H9 (cell line): ENCODE results near the gene MLST8. TPM values are rescaled to one million over a fixed set of nuclear protein-coding genes. Genes with fewer than 3 reads are reported as not detected.

Source experiments
- DNase-seq: peaks from one replicate; pipeline ENCODE4 v3.0.0-alpha.2; 2017
- H2AFZ ChIP-seq: one replicate; pipeline ENCODE4 v1.6.1; 2013; ENCODE audit warnings: mild to moderate bottlenecking, low read length, control low read depth, moderate library complexity
- H2AK5ac ChIP-seq: 2 replicates; pipeline ENCODE4 v1.6.1; 2013; ENCODE audit warnings: low read length, control low read depth, mixed read lengths; ENCODE audit not compliant: insufficient read length
- H2BK120ac ChIP-seq: one replicate; pipeline ENCODE4 v1.6.1; 2013; ENCODE audit warnings: low read depth, mild to moderate bottlenecking, low read length, control low read depth, inconsistent platforms; ENCODE audit not compliant: poor library complexity, severe bottlenecking
- H2BK12ac ChIP-seq: 2 replicates; pipeline ENCODE4 v1.6.1; 2013; ENCODE audit warnings: low read length, control low read depth, mixed read lengths, low read depth; ENCODE audit not compliant: insufficient read length
- H2BK15ac ChIP-seq: 2 replicates; pipeline ENCODE4 v1.6.1; 2013; ENCODE audit warnings: low read depth, low read length, control low read depth
- H2BK20ac ChIP-seq: one replicate; pipeline ENCODE4 v1.6.1; 2013; ENCODE audit warnings: low read depth, mild to moderate bottlenecking, low read length, control low read depth, inconsistent platforms; ENCODE audit not compliant: poor library complexity, severe bottlenecking
- H2BK5ac ChIP-seq: 2 replicates; pipeline ENCODE4 v1.6.1; 2013; ENCODE audit warnings: low read length, control low read depth, mixed read lengths; ENCODE audit not compliant: insufficient read length
- H3K14ac ChIP-seq: 2 replicates; pipeline ENCODE4 v1.6.1; 2013; ENCODE audit warnings: low read length, control low read depth; ENCODE audit not compliant: insufficient read depth
- H3K18ac ChIP-seq: 2 replicates; pipeline ENCODE4 v1.6.1; 2013; ENCODE audit warnings: low read depth, mild to moderate bottlenecking, mixed read lengths, low read length, control low read depth; ENCODE audit not compliant: insufficient read length
- H3K23ac ChIP-seq: 2 replicates; pipeline ENCODE4 v1.6.1; 2013; ENCODE audit warnings: low read length, control low read depth, mixed read lengths, low read depth; ENCODE audit not compliant: insufficient read length
- H3K23me2 ChIP-seq: 2 replicates; pipeline ENCODE4 v1.6.1; 2013; ENCODE audit warnings: low read depth, mild to moderate bottlenecking, mixed read lengths, low read length, control low read depth; ENCODE audit not compliant: insufficient read length, poor library complexity, severe bottlenecking
- H3K27ac ChIP-seq: 2 replicates; pipeline ENCODE4 v1.5.1; 2013; ENCODE audit warnings: low read length, control low read depth, mixed read lengths, low read depth; ENCODE audit not compliant: insufficient read length
- H3K27me3 ChIP-seq: 2 replicates; pipeline ENCODE4 v1.6.1; 2013; ENCODE audit warnings: low read length, control low read depth, inconsistent platforms; ENCODE audit not compliant: insufficient read depth
- H3K4ac ChIP-seq: 2 replicates; pipeline ENCODE4 v1.6.1; 2013; ENCODE audit warnings: low read depth, mild to moderate bottlenecking, control low read depth, inconsistent platforms, low read length, moderate library complexity
- H3K4me1 ChIP-seq: 2 replicates; pipeline ENCODE4 v1.6.1; 2013; ENCODE audit warnings: low read length, control low read depth, inconsistent platforms; ENCODE audit not compliant: insufficient read depth
- H3K4me2 ChIP-seq: 2 replicates; pipeline ENCODE4 v1.6.1; 2013; ENCODE audit warnings: low read length, control low read depth, mixed read lengths; ENCODE audit not compliant: insufficient read length, insufficient read depth
- H3K56ac ChIP-seq: 2 replicates; pipeline ENCODE4 v1.6.1; 2013; ENCODE audit warnings: low read depth, mild to moderate bottlenecking, mixed read lengths, low read length, control low read depth; ENCODE audit not compliant: insufficient read length
- H3K79me1 ChIP-seq: 2 replicates; pipeline ENCODE4 v1.6.1; 2013; ENCODE audit warnings: low read depth, mild to moderate bottlenecking, moderate library complexity, low read length, control low read depth, inconsistent platforms; ENCODE audit not compliant: insufficient read depth, poor library complexity, severe bottlenecking
- H3K79me2 ChIP-seq: 2 replicates; pipeline ENCODE4 v1.6.1; 2013; ENCODE audit warnings: low read length, control low read depth, inconsistent platforms; ENCODE audit not compliant: insufficient read depth
- H3K9ac ChIP-seq: 2 replicates; pipeline ENCODE4 v1.6.1; 2013; ENCODE audit warnings: low read length, control low read depth, mixed read lengths; ENCODE audit not compliant: insufficient read length; ENCODE audit errors: extremely low read depth
- H3K9me3 ChIP-seq: one replicate; pipeline ENCODE4 v1.6.1; 2013; ENCODE audit warnings: low read depth, low read length, inconsistent platforms; ENCODE audit not compliant: control insufficient read depth
- H3T11ph ChIP-seq: one replicate; pipeline ENCODE4 v1.6.1; 2013; ENCODE audit warnings: mild to moderate bottlenecking, low read length, control low read depth, inconsistent platforms
- H4K20me1 ChIP-seq: one replicate; pipeline ENCODE4 v1.6.1; 2013; ENCODE audit not compliant: control insufficient read depth, insufficient read length, insufficient read depth
- H4K5ac ChIP-seq: 2 replicates; pipeline ENCODE4 v1.6.1; 2013; ENCODE audit warnings: low read depth, mild to moderate bottlenecking, mixed read lengths, low read length, control low read depth; ENCODE audit not compliant: insufficient read length
- H4K8ac ChIP-seq: replicated peaks from 2 replicates; pipeline ENCODE4 v1.6.1; 2013; ENCODE audit warnings: low read length, control low read depth, mixed read lengths, low read depth; ENCODE audit not compliant: insufficient read length
- H4K91ac ChIP-seq: 2 replicates; pipeline ENCODE4 v1.6.1; 2013; ENCODE audit warnings: low read depth, mild to moderate bottlenecking, moderate library complexity, mixed read lengths, low read length, control low read depth; ENCODE audit not compliant: insufficient read length
- H3K27ac Mint-ChIP-seq, 3 experiments: 2 replicates in 2 of 3; 3 replicates in 1 of 3; pipeline ENCODE4 v1.8.0; 2020 to 2021; ENCODE audit warnings: mixed read lengths in 3 of 3, mild to moderate bottlenecking in 1 of 3, moderate library complexity in 1 of 3
- H3K27me3 Mint-ChIP-seq: 2 replicates; pipeline ENCODE4 v1.8.0; 2021; ENCODE audit warnings: low read depth, mild to moderate bottlenecking, moderate library complexity, mixed read lengths
- H3K36me3 Mint-ChIP-seq, 3 experiments: 2 replicates in 2 of 3; 3 replicates in 1 of 3; pipeline ENCODE4 v1.8.0; 2020 to 2021; ENCODE audit warnings: low read depth in 3 of 3, mixed read lengths in 3 of 3; ENCODE audit not compliant: insufficient read depth in 1 of 3
- H3K4me1 Mint-ChIP-seq, 2 experiments: 2 replicates each; pipeline ENCODE4 v1.8.0; 2020; ENCODE audit warnings: mixed read lengths in 2 of 2
- H3K4me3 Mint-ChIP-seq, 2 experiments: 2 replicates in 1 of 2; 3 replicates in 1 of 2; pipeline ENCODE4 v1.8.0; 2020 to 2021; ENCODE audit warnings: mild to moderate bottlenecking in 2 of 2, mixed read lengths in 2 of 2, moderate library complexity in 1 of 2
- H3K9me3 Mint-ChIP-seq, 2 experiments: 2 replicates in 1 of 2; 3 replicates in 1 of 2; pipeline ENCODE4 v1.8.0; 2020; ENCODE audit warnings: mild to moderate bottlenecking in 2 of 2, mixed read lengths in 2 of 2, moderate library complexity in 1 of 2
- CTCF ChIP-seq: fragments of 200-600 bp; sonication (generic); conservative IDR thresholded peaks from 3 replicates; pipeline ENCODE4 v1.8.0; 2021; ENCODE audit warnings: antibody characterized with exemption, mild to moderate bottlenecking
- WGBS: extraction: QIAGEN DNeasy Blood & Tissue Kit; methylation state at CpG from one replicate; pipeline ENCODE4 v1.1.7; 2013; ENCODE audit warnings: missing lambda C conversion rate, low lambda C conversion rate, mixed read lengths; ENCODE audit not compliant: insufficient read length; ENCODE audit errors: extremely low coverage; 5-methylcytosine and 5-hydroxymethylcytosine counted together
- total RNA-seq: library from RNA; stranded (reverse); gene quantifications from 2 replicates; pipeline ENCODE4 v1.2.1, GENCODE V29; 2021

Gene MLST8
- total RNA-seq, 1 experiment from 2014 or later: 74.5 TPM

GRCh38 chr16:2223221-2223941, 18.1 kb downstream of the MLST8 start, which contains the start of gene E4F1:
E4F1 (plus strand) TSS chr16:2223591; CDS start chr16:2223614, 23 bp downstream.
- H2BK12ac ChIP-seq: no peak within 1 kb of the TSS
- no peak within 1 kb of the TSS for H3T11ph ChIP-seq
- H3K9me3 ChIP-seq: no peaks in the 10 kb centered on the region
- WGBS: no CpG with 5 or more reads among the region's 82 CpGs
- H2AK5ac ChIP-seq: no peak within 1 kb of the TSS
- Mint-ChIP-seq H3K4me1 (peaks cover 3% of the 10 kb centered on the region in 2 experiments; a peak in 2 of 4 replicates), H3K36me3 (peaks cover 0 to 3% (median 0%) of the 10 kb centered on the region in 3 experiments; a peak in 3 of 7 replicates), H3K27me3 (no peaks in the 10 kb centered on the region), H3K9me3 (no peaks in the 10 kb centered on the region), H3K27ac (peak within 1 kb of the TSS in 2 of 3 experiments; percentile 55 to 75; a peak in 3 of 7 replicates), H3K4me3 (peak within 1 kb of the TSS; percentile 80 to 84)
- no peak within 1 kb of the TSS for H3K27ac ChIP-seq
- no peak within 1 kb of the TSS for H4K5ac ChIP-seq
- H4K8ac ChIP-seq: no peak within 1 kb of the TSS
- no peak within 1 kb of the TSS for H3K56ac ChIP-seq
- DNase-seq: peak; percentile 100
- H3K4me1 ChIP-seq: no peaks in the 10 kb centered on the region
- H3K9ac ChIP-seq: peak within 1 kb of the TSS; percentile 60
- no peak within 1 kb of the TSS for H3K4ac ChIP-seq
- H4K20me1 ChIP-seq: no peaks in the 10 kb centered on the region
- peaks cover 5% of the 10 kb centered on the region; the same call in 1 of the 2 replicates for H3K79me2 ChIP-seq
- no peak within 1 kb of the TSS for H3K23ac ChIP-seq
- no peak within 1 kb of the TSS for H2AFZ ChIP-seq
- H2BK15ac ChIP-seq: no peak within 1 kb of the TSS
- no peaks in the 10 kb centered on the region for H3K79me1 ChIP-seq
- no peaks in the 10 kb centered on the region for H3K23me2 ChIP-seq
- no peak for TF ChIP-seq CTCF
- H3K18ac ChIP-seq: peak within 1 kb of the TSS; percentile 27
- peak within 1 kb of the TSS; percentile 36; the same call in 1 of the 2 replicates for H3K14ac ChIP-seq
- H2BK120ac ChIP-seq: no peak within 1 kb of the TSS
- H4K91ac ChIP-seq: no peak within 1 kb of the TSS
- H3K27me3 ChIP-seq: no peaks in the 10 kb centered on the region; the same call in 1 of the 2 replicates
- H2BK5ac ChIP-seq: no peak within 1 kb of the TSS
- H2BK20ac ChIP-seq: no peak within 1 kb of the TSS
- H3K4me2 ChIP-seq: peak within 1 kb of the TSS; percentile 56
